GM18517 (cell line): ENCODE data around the gene ZNF511.
"Not testable (repeated sequence)": the region's sequence is repeated elsewhere in the genome, so short reads cannot be mapped to it uniquely, and the experiment has no call there.

Experiments used
- ATAC-seq: cut with Tn5 transposase; IDR thresholded peaks from one replicate; pipeline ENCODE4 v1.9.1; 2021; ENCODE audit warnings: mild to moderate bottlenecking, moderate library complexity; ENCODE audit not compliant: unreplicated experiment

ZNF511 gene

GRCh38 chr10:133308421-133309099 lies at the start of gene ZNF511, which contains the start of gene TUBGCP2:
TSS of gene ZNF511 (plus strand) at chr10:133308914. CDS start at chr10:133308944, 30 bp downstream.
TSS of gene TUBGCP2 (minus strand) at chr10:133308872. CDS start at chr10:133302941, 5,931 bp downstream.
- ATAC-seq: peak; percentile 81

DNA sequence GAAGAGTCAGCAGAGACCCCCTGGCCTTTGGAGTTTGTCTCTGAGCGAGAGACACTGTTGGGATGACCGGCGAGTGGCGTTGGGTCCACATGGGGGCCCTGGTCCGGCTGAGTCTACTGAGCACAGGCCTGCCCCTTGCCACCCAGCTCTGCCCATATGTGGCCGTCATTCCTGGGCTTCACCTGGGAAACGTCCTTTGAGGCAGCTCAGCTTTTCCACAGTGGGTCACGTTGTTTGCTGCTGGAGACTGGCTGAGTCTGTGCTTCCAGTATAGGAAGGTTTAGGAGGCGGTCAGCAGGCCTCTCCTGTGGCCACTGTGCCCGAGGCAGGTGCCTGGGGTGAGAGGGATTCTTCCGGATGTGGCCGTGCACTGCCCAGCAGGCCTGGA lies 49.1 kb upstream of the ZNF511 start:
- no peak for ATAC-seq

DNA sequence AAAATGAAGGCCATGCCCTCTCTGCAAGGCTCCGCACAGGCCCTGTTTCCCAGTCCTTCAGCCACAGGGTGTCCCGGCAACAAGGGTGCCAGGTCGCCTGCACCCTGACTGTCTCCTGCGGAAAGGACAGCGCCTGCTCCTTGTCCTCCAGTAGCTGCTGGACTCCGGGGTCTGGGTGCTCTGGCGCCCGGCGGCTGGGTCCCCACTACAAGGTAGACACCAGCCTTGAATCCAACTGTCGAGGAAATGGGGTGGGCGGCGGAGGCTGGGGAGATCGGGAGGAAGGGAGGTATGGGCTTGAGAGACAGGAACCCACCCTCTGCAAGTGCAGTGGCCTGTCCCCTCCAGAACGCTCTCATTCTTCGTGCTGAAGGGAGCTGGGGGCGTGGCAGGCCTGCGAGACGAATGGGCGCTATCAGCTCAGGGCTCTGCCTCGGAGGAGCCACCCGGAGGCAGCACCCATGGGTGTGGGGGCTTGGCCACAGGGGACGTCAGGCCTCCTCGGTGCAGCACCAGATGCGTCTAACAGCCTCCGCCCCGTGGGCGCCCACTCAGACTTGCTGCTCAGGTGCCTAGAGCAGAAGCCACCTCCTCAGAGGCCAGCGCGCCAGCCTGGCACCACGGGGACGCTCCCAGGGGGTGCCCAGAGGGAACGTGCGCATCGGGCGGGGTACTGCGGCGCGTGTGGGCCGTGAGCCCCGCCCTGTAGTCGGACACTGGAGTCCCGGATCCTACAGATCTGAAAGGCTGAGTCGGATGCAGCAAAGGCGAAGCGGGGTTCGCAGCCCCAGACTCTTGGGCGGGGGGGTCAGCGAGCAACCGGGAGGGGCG lies 47.6 kb upstream of the ZNF511 start:
- peak; percentile 55 for ATAC-seq

- peak; percentile 45 for ATAC-seq
These were observed 46.9 kb upstream of the ZNF511 start for GRCh38 chr10:133261726-133262325.

DNA sequence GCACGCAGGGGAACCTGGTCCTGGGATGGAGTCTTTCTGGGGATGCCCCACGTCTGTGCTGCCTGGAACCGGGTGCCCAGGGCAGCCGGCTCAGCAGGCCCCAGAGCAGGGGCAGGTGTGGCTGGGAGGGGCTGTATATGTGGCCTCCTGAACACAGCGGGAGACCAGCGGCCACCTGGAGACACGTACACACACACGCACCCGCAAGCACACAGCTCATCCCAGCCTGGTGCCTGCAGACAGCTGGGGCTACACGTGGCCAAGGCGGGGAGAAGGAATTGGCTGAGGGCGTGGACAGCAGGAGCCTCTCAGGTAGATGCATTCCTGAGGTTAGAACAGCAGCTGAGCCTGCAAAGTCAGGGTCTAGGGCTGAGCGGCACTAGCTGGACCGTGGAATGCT lies 46.0 kb upstream of the ZNF511 start:
- no peak for ATAC-seq

DNA sequence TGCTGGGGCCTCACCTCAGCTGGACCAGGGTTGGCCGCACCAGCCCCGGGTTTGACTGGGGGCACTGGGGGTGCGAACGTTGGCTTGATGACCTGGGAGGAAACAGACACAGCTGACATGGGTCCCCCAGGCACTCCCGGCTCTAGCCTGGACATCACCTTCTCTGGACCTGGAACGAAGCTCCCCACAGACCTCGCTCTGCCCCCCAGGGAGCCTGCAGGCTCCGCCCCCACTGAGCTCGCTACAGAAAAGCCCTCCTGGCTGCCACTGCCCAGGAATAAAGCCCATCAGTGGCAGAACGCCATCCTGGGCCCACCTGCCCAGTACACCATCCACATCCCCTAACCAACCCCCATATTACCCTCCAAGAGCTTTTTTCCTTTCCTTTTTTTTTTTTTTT lies 45.0 kb upstream of the ZNF511 start:
- no peak for ATAC-seq

- ATAC-seq: no peak
These were observed 44.3 kb upstream of the ZNF511 start for GRCh38 chr10:133264461-133264860.

DNA sequence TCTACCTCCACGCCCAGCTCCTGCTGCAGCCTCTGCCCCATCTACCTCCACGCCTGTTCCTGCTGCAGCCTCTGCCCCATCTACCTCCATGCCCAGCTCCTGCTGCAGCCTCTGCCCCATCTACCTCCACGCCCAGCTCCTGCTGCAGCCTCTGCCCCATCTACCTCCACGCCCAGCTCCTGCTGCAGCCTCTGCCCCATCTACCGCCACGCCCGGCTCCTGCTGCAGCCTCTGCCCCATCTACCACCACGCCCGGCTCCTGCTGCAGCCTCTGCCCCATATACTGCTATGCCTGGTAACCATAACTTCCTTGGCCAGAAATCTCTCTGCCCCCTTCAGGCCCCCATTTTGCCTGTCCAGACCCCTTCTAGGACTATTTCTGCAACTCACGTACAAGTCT lies 43.7 kb upstream of the ZNF511 start:
- not testable (repeated sequence) for ATAC-seq

GRCh38 chr10:133266056-133266795 lies 42.5 kb upstream of the ZNF511 start:
- ATAC-seq: no peak

DNA sequence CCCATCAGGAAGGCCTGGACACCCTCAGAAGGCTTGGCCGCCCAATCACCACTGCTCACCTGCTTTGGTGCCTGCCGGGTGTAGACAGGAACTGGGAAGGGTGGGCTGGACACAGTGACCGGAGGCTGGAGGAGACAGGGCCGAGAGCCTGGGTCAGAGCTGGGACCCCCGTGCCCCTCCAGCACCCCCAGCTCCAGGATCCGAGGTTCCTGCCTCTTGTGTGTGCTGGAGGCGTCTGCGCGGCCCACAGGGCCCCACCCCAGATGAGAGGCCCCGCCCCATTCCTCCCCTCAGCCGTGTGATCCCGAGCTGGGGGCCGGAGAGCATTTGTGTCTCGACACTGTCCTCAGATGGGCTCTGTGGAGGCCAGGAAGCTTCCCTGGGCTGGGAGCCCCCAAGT lies 41.4 kb upstream of the ZNF511 start:
- ATAC-seq: no peak

GRCh38 chr10:133267829-133268228 lies 40.9 kb upstream of the ZNF511 start:
- no peak for ATAC-seq

DNA sequence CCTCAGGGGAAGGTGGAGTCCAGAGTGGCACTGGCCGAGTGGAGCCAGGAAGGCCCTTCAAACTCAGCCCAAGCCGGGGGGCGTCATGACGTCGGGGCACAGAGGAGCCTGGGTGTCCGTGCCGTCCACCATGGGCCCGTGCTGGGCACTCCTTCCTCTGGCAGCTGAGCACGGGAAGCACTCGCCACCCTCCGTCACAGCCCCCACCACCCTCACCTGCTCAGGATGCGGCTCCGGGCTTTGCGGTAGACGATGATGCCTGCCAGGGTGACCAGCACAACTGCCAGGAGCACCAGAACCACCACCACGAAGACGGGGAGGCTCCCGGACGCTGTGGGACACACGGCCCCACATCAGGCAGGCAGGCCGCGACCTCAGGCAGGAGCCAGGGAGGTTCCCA lies 40.2 kb upstream of the ZNF511 start:
- ATAC-seq: no peak

DNA sequence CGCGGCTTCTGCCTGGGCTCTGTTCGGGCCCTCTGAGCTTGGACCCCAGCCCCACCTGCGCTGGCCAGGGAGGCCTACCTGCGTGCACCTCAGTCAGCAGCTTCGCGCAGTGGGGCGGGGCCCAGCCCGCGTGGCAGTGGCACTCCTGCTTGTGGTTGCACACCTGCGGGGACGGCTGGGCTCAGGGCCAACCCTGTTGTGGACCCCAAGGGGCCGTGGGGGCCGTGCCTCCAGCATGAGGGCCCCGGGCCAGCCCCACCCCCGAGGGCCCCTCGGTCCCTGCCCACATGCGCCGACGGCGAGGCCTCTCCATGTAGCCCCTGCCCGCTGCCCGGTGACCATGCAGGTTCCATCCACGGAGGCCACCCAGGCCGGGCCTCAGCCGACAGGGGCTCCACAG lies 39.3 kb upstream of the ZNF511 start:
- ATAC-seq: no peak

- no peak for ATAC-seq
These were observed 38.5 kb upstream of the ZNF511 start for GRCh38 chr10:133270204-133270603.

GRCh38 chr10:133270773-133271297 lies 37.9 kb upstream of the ZNF511 start:
- ATAC-seq: no peak

GRCh38 chr10:133271521-133272300 lies 37.0 kb upstream of the ZNF511 start:
- ATAC-seq: no peak

DNA sequence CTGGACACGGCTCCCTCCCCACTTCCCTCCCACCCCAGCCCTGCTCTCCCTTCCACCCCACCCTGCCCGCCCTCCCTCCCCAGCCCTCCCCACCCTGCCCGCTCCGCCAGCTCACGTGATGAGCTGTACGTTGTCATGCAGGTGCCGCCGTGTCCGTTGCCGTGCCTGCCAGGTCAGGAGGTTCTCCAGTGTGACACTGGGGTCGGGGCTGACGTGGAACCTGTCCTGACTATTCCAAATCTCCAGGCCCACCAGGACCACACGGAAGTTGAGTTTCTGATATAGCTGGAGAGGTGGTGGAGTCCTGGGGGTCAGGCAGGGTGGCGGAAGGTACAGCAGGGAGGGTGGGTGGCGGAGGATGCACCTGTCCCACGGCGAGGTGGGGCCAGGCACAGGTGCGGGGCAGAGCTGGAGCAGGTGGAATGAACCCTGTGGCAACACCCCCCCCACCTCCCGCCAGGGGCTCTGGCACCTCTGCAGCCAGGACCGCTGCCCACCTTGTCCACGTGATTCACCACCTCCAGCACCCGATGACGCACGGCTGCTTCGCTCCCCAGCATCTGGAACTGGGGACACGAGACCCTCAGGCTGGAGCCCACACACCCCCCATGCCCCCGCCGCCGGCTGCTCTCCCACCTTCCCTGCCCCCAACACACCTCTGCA lies 36.3 kb upstream of the ZNF511 start:
- ATAC-seq: no peak

- no peak for ATAC-seq
These were observed 35.7 kb upstream of the ZNF511 start for GRCh38 chr10:133272964-133273420.

- ATAC-seq: no peak
These were observed 35.1 kb upstream of the ZNF511 start for GRCh38 chr10:133273534-133274143.
